ENCODE results near the gene COL5A1.

COL5A1 gene

DNA sequence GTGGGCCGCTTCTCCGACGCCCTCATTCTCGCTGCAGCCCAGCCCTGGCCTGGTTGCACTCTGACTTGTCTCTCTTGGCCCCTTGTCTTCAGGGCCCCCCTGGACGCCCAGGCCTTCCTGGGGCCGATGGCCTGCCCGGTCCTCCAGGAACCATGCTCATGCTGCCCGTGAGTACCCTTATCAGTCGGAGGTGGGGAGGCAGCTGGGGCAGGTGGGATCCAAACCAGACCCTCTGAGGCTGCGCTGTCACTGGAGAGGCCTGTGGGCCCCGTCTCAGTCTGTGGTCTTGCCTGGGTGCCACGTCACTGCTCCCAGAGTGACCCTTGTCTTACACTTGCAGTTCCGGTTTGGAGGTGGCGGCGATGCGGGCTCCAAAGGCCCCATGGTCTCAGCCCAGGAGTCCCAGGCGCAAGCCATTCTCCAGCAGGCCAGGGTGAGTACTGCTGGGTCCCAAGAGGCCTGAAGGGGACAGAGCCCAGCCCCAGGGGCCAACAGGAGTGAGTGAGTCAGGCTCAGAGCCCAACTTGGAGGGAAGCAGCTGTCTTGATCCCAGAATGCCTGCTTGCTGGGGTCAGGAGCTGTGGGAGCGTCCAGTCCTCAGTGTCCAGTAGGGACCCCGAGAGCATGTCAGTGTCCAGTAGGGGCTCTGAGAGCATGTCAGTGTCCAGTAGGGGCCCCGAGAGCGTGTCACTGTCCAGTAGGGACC, 109.0 kb downstream of the COL5A1 start:
- no peak for DNase-seq (ENCODE audit: low read depth)
- TF ChIP-seq, protein P1, sequence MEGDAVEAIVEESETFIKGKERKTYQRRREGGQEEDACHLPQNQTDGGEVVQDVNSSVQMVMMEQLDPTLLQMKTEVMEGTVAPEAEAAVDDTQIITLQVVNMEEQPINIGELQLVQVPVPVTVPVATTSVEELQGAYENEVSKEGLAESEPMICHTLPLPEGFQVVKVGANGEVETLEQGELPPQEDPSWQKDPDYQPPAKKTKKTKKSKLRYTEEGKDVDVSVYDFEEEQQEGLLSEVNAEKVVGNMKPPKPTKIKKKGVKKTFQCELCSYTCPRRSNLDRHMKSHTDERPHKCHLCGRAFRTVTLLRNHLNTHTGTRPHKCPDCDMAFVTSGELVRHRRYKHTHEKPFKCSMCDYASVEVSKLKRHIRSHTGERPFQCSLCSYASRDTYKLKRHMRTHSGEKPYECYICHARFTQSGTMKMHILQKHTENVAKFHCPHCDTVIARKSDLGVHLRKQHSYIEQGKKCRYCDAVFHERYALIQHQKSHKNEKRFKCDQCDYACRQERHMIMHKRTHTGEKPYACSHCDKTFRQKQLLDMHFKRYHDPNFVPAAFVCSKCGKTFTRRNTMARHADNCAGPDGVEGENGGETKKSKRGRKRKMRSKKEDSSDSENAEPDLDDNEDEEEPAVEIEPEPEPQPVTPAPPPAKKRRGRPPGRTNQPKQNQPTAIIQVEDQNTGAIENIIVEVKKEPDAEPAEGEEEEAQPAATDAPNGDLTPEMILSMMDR (IDR thresholded peaks at IDR 0.05; ENCODE audit: control insufficient read depth, extremely low read depth, insufficient read depth) = no peak
- no peak overlapping the region for H3K4me3 ChIP-seq (ENCODE audit: low read depth, low read length)

DNA sequence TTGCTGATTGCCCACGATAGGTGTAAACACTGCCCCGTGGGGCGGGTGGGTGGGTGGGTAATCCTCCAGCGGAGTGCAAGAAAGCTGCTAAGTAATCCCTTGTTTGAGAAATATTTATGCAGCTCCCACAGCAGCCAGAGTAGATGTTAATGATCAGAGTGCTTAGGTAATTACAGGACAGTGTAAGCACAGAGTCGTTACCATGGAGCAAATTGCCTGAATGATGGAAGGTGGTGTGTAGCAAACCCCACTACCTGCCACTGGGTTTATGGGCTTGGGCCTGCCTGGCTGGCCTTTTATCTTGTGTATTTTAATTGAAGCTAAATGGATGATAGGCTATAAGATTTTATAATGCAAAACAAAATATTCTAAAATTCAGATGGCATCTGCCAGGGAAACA, 110.0 kb downstream of the COL5A1 start:
- no peak overlapping the region for H3K4me3 ChIP-seq (ENCODE audit: low read depth, low read length)
- TF ChIP-seq, protein P1 (IDR thresholded peaks at IDR 0.05; ENCODE audit: control insufficient read depth, extremely low read depth, insufficient read depth) = no peak
- no peak for DNase-seq (ENCODE audit: low read depth)

DNA sequence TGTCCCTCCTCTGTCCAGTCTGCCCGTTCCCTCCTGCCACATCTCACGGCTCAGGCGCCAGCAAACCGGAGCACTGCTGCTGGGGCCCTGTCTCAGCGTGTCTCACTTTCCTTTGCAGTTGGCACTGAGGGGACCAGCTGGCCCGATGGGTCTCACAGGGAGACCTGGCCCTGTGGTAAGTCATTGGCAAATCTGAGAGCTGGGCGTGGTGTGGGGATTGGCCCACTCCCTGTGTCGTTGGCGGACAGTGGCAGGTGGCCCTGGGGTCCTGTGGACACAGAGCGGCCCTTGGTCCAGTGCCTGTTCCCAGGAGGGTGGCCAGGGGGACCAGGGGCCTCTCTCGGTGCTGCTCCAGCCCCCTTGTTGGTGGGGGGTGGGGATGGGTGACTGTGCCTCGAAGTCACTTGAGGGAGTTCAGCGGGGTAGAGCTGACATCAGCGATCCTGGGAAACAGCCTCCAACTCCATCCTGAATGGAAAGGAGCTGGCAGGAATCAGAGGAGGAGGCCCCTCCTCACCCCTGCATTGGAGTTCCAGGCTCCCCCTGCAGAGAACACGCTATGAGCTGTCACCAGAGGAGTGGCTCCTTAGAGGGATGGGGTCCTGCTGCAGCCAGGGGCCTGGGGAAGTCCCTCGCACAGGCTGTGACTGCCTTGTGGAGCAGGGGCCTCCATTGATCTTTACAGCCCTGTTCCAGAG, 111.0 kb downstream of the COL5A1 start:
- DNase-seq (ENCODE audit: low read depth) = no peak
- H3K4me3 ChIP-seq (ENCODE audit: low read depth, low read length) = no peak overlapping the region
- TF ChIP-seq, protein P1 (IDR thresholded peaks at IDR 0.05; ENCODE audit: control insufficient read depth, extremely low read depth, insufficient read depth) = no peak

DNA sequence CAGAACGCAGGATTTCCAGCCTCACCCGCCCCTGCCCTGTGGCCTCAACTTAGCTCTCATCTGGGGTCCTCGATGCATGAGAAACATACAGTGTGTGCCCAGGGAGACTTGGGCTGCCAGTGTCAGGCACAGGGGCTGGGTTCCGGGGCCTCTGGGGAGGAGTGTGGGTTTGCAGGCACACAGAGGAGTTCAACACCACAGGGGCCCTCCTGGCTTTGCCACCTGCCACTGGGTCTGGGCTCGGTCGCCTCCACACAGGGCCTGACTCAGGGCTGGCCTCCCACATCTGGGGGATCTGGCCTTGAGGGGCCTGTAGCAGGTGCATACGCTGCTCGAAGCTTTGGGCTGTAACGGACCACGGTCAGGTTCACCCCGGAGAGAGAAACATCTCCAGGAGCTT, 111.6 kb downstream of the COL5A1 start:
- no peak overlapping the region for H3K4me3 ChIP-seq (ENCODE audit: low read depth, low read length)
- DNase-seq (ENCODE audit: low read depth) = no peak
- TF ChIP-seq, protein P1 (IDR thresholded peaks at IDR 0.05; ENCODE audit: control insufficient read depth, extremely low read depth, insufficient read depth) = no peak

DNA sequence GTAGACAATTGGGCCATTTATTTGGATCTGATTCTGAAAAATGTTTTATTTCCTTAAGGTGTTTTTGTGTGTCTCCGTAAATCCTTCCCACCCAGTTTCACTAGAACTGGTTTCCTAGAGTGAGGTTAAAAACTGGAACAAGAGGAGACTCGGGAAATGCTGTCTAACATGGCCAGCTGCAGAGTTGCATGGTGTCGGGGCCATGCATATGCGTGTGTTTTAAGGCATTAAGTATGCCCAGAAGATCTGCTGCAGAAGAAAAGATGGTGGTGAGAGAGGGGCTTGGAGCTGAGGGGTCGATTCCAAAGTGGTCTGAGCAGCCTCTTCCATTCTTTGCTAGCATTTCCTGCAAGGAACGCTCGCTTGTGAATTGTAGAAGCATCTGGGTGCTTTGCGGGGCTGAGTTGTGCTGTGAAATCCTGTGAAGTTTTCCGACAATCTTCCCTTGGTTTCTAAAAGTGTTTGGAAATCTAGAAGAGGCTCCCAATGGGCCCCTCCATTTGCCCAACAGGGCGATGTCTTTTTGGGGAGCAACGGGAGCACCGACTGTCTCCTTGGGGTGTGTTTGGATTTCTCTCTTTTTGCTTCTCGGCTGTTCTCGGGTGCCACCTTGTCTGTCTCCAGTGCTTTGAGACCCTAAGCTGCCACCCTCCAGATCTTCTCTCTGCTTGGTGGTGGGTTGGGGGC, 113.8 kb downstream of the COL5A1 start:
- TF ChIP-seq, protein P1 (IDR thresholded peaks at IDR 0.05; ENCODE audit: control insufficient read depth, extremely low read depth, insufficient read depth) = no peak
- H3K4me3 ChIP-seq (ENCODE audit: low read depth, low read length) = no peak overlapping the region
- no peak for DNase-seq (ENCODE audit: low read depth)

DNA sequence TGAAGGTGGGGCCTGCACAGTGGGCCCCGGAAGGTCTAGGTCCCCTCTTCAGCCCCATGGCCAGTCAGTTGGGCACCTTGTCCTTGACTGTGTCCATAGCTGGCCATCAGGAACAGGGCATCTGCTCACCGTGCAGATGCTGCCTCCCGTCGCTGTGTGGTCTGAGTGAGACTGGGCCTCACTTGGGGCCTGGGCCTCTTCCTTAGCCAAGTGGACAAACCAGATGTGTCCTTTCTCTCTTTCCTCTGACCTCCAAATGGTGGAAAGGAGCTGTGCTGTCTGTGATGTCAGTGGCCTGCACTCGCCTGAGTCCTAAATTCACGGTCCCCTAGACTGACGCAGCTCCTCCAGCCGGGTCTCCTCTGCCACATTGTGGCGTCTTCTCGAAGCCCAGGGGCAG, 114.5 kb downstream of the COL5A1 start:
- TF ChIP-seq, protein P1 (IDR thresholded peaks at IDR 0.05; ENCODE audit: control insufficient read depth, extremely low read depth, insufficient read depth) = no peak
- no peak for DNase-seq (ENCODE audit: low read depth)
- H3K4me3 ChIP-seq (ENCODE audit: low read depth, low read length) = no peak overlapping the region

All from LNCaP clone FGC (cell line).